ENCODE measurements around the gene PNMT.

- TF ChIP-seq POLR2AphosphoS5 (IDR thresholded peaks at IDR 0.05) (no peak), POLR2A (IDR thresholded peaks at IDR 0.05) (no peak), EP300 (IDR thresholded peaks at IDR 0.05) (no peak)
- TF ChIP-seq, protein P1, sequence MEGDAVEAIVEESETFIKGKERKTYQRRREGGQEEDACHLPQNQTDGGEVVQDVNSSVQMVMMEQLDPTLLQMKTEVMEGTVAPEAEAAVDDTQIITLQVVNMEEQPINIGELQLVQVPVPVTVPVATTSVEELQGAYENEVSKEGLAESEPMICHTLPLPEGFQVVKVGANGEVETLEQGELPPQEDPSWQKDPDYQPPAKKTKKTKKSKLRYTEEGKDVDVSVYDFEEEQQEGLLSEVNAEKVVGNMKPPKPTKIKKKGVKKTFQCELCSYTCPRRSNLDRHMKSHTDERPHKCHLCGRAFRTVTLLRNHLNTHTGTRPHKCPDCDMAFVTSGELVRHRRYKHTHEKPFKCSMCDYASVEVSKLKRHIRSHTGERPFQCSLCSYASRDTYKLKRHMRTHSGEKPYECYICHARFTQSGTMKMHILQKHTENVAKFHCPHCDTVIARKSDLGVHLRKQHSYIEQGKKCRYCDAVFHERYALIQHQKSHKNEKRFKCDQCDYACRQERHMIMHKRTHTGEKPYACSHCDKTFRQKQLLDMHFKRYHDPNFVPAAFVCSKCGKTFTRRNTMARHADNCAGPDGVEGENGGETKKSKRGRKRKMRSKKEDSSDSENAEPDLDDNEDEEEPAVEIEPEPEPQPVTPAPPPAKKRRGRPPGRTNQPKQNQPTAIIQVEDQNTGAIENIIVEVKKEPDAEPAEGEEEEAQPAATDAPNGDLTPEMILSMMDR (IDR thresholded peaks at IDR 0.05), result no peak
Measured at GRCh38 chr17:39663340-39663687, 4.9 kb upstream of the PNMT start.

Data from stomach (tissue), 4 donors.